Smooth muscle cell (in vitro differentiated cells): ENCODE measurements around the gene UCKL1. TPM values are rescaled to one million over a fixed set of nuclear protein-coding genes. Genes with fewer than 3 reads are reported as not detected.

Experiments used
- DNase-seq: peaks from one replicate; lab custom pipeline; 2025; ENCODE audit not compliant: unreplicated experiment; lab: John Stamatoyannopoulos, UW
- H2AFZ ChIP-seq: fragments of 200-600 bp; sonication (generic); 2 replicates; pipeline ENCODE4 v1.6.0; 2016; ENCODE audit warnings: antibody characterized with exemption, low read depth, mild to moderate bottlenecking
- H3F3A ChIP-seq: fragments of 200-600 bp; sonication (generic); 2 replicates; pipeline ENCODE4 v1.6.0; 2017; ENCODE audit warnings: antibody characterized with exemption, low read depth
- H3K27ac ChIP-seq: fragments of 200-600 bp; sonication (generic); 2 replicates; pipeline ENCODE4 v1.5.1; 2016; ENCODE audit warnings: low read depth, mild to moderate bottlenecking
- H3K27me3 ChIP-seq: fragments of 200-600 bp; sonication (generic); 2 replicates; pipeline ENCODE4 v1.6.1; 2016; ENCODE audit warnings: low read depth, mild to moderate bottlenecking
- H3K36me3 ChIP-seq: fragments of 200-600 bp; sonication (generic); 2 replicates; pipeline ENCODE4 v1.5.1; 2016; ENCODE audit warnings: low read depth
- H3K4me1 ChIP-seq: fragments of 200-600 bp; sonication (generic); 2 replicates; pipeline ENCODE4 v1.5.1; 2016; ENCODE audit warnings: low read depth
- H3K4me2 ChIP-seq: fragments of 200-600 bp; sonication (generic); 2 replicates; pipeline ENCODE4 v1.6.0; 2016; ENCODE audit warnings: mild to moderate bottlenecking
- H3K4me3 ChIP-seq: fragments of 200-600 bp; sonication (generic); 2 replicates; pipeline ENCODE4 v1.5.1; 2016; ENCODE audit warnings: mild to moderate bottlenecking
- H3K79me2 ChIP-seq: fragments of 200-600 bp; sonication (generic); 2 replicates; pipeline ENCODE4 v1.6.0; 2016; ENCODE audit warnings: low read depth, mild to moderate bottlenecking
- H3K9ac ChIP-seq: fragments of 200-600 bp; sonication (generic); 2 replicates; pipeline ENCODE4 v1.6.0; 2016; ENCODE audit warnings: low read depth
- H3K9me3 ChIP-seq: fragments of 200-600 bp; sonication (generic); replicated peaks from 2 replicates; pipeline ENCODE4 v1.5.1; 2016; ENCODE audit warnings: low read depth
- H4K20me1 ChIP-seq: fragments of 200-600 bp; sonication (generic); 2 replicates; pipeline ENCODE4 v1.6.0; 2016; ENCODE audit warnings: low read depth
- CTCF ChIP-seq: fragments of 200-600 bp; sonication (generic); IDR thresholded peaks from 2 replicates; pipeline ENCODE4 v1.5.1; 2017; ENCODE audit warnings: borderline replicate concordance, mild to moderate bottlenecking, antibody characterized with exemption; ENCODE audit not compliant: insufficient read depth, poor library complexity, severe bottlenecking
- WGBS: methylation state at CpG from one replicate; pipeline ENCODE4 v1.1.7; 2016; ENCODE audit warnings: low lambda C conversion rate; 5-methylcytosine and 5-hydroxymethylcytosine counted together
- polyA plus RNA-seq: library from polyadenylated mRNA; unstranded; fragments of >200 nt; fragmentation: Nextera tagmentation; extraction: Ambion mirVana; gene quantifications from 2 replicates; pipeline ENCODE4 v1.2.1, GENCODE V29; 2016
- total RNA-seq: library from RNA; depleted of rRNA; stranded (reverse); fragments of >200 nt; gene quantifications from 2 replicates; pipeline ENCODE4 v1.2.3, GENCODE V29; 2014

Gene UCKL1
- total and polyA plus RNA-seq, 2 experiments from 2014 or later, result 17.2 to 22.6 TPM

GRCh38 chr20:63929071-63929470 lies 27.1 kb downstream of the UCKL1 start:
- H3K27me3 ChIP-seq, result no peaks in the 10 kb centered on the region
- H3F3A ChIP-seq, result no peaks in the 10 kb centered on the region
- peaks cover 79% of the 10 kb centered on the region for H4K20me1 ChIP-seq
- H3K4me2 ChIP-seq, result no peak overlapping the region
- no peak overlapping the region for H2AFZ ChIP-seq
- no peaks in the 10 kb centered on the region for H3K36me3 ChIP-seq
- TF ChIP-seq CTCF, result no peak
- H3K9me3 ChIP-seq, result no peaks in the 10 kb centered on the region
- WGBS, result over 99% methylated on average over 26 of the region's 26 CpGs
- H3K9ac ChIP-seq, result no peak overlapping the region
- H3K4me1 ChIP-seq, result no peaks in the 10 kb centered on the region
- H3K79me2 ChIP-seq, result peaks cover 28% of the 10 kb centered on the region
- DNase-seq, result no peak
- H3K27ac ChIP-seq, result no peak overlapping the region
- H3K4me3 ChIP-seq, result no peak overlapping the region

DNA sequence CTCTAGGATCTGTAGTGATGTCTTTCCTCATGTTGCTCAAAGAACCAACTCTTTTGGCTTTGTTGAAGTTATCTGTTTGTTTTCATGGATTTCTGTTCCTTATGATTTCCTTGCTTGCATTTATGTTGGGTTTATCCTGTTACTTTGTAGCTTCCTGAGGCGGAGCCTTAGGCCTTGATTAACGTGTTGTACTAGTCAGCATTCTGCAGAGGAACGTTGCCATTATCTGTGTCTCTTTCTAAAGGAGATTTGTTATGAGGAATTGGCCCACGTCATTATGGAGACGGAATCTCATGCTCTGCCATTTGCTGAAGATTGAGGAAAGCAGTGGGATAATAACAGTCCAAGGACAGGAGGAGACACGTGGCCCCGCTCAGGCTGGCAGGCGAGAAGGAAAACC lies 29.9 kb downstream of the UCKL1 start:
- Histone ChIP-seq H3K4me1 (no peaks in the 10 kb centered on the region), H3K27ac (no peak overlapping the region), H3K79me2 (peaks cover 55% of the 10 kb centered on the region), H3K9me3 (no peaks in the 10 kb centered on the region), H3K27me3 (no peaks in the 10 kb centered on the region), H3K4me3 (no peak overlapping the region), H3F3A (no peaks in the 10 kb centered on the region), H3K36me3 (no peaks in the 10 kb centered on the region), H2AFZ (no peak overlapping the region), H3K9ac (no peak overlapping the region), H4K20me1 (peaks cover 84% of the 10 kb centered on the region), H3K4me2 (no peak overlapping the region)
- no peak for TF ChIP-seq CTCF
- WGBS, result 92% methylated on average over 8 of the region's 8 CpGs
- no peak for DNase-seq

DNA sequence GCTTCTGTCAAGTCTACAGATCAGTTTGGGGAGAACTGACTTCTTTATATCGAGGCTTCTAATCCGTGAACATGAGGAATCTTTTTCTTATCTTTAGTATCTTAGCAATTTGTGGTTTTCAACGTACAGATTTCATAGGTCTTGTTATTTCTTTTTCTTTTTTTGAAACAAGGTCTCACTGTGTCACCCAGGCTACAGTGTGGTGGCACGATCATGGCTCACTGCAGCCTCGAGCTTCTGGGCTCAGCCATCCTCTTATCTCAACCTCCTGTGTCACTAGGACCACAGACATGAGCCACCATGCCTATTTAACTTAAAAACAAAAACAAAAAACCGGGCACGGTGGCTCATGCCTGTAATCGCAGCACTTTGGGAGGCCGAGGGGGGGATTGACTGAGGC lies 32.0 kb downstream of the UCKL1 start:
- no peaks in the 10 kb centered on the region for H3K9me3 ChIP-seq
- no peak overlapping the region for H3K4me3 ChIP-seq
- H3K27ac ChIP-seq, result no peak overlapping the region
- no peak for DNase-seq
- TF ChIP-seq CTCF, result no peak
- H3K4me2 ChIP-seq, result no peak overlapping the region
- H3F3A ChIP-seq, result no peaks in the 10 kb centered on the region
- H3K4me1 ChIP-seq, result no peaks in the 10 kb centered on the region
- H3K27me3 ChIP-seq, result no peaks in the 10 kb centered on the region
- peaks cover 68% of the 10 kb centered on the region for H3K79me2 ChIP-seq
- no peaks in the 10 kb centered on the region for H3K36me3 ChIP-seq
- WGBS, result 65% methylated on average over 9 of the region's 9 CpGs
- H3K9ac ChIP-seq, result no peak overlapping the region
- no peak overlapping the region for H2AFZ ChIP-seq
- peaks cover 92% of the 10 kb centered on the region for H4K20me1 ChIP-seq

DNA sequence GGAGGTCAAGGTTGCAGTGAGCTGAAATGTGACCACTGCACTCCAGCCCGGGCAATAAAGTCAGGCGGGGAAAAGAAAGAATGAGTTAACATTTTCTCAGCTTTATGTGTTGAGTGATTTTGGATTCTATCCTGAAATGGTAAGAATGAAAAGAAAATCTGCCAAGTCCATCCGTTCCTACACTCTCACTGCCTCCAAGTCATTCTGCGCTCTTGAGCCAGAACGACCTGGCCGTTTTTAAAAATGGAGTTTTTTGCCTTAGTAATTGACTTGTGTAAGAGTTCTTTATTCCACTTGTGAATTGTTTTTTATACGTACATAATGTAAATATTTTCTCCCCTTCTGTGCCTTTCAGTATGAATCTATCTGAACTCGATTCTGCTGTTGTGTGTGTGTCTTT lies 32.6 kb downstream of the UCKL1 start:
- Histone ChIP-seq H3F3A (no peaks in the 10 kb centered on the region), H3K27ac (no peak overlapping the region), H4K20me1 (peaks cover 93% of the 10 kb centered on the region), H3K4me3 (no peak overlapping the region), H3K79me2 (peaks cover 73% of the 10 kb centered on the region), H2AFZ (no peak overlapping the region), H3K4me1 (no peaks in the 10 kb centered on the region), H3K9ac (no peak overlapping the region), H3K36me3 (no peaks in the 10 kb centered on the region), H3K27me3 (no peaks in the 10 kb centered on the region), H3K9me3 (no peaks in the 10 kb centered on the region), H3K4me2 (no peak overlapping the region)
- TF ChIP-seq CTCF, result no peak
- DNase-seq, result no peak
- 92% methylated on average over 8 of the region's 8 CpGs for WGBS
